Measurements from ENCODE around the gene TRIM44. TPM values are rescaled to one million over a fixed set of nuclear protein-coding genes. Genes with fewer than 3 reads are reported as not detected.
"Not testable (repeated sequence)": the region's sequence is repeated elsewhere in the genome, so short reads cannot be mapped to it uniquely, and the experiment has no call there.

TRIM44 gene
- total and polyA plus RNA-seq, 5 donors from 2014 or later = 9.4 to 32.8 (median 22.2) TPM

DNA sequence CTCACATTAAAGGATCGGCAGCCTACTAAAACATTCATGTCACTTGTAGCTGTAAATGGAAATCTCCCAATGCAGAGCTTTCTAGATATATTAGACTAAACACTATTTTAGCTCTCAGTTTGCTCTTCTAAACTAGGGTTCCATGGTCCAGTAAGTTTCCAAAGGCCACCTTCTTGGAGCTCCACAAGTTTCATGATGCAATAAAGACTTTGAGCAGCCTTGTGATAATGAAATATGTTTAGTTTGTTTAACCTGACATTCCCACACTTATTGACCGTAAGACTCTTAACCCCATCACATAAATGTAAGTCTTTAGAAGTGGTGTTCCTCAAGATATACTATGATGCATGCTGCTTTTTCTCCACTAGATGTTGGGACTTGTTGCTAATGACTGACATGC is 87.7 kb downstream of the TRIM44 start:
- Histone ChIP-seq H3K4me3 (ENCODE audit: low read depth, low read length) (no peak overlapping the region), H3K27me3 (ENCODE audit: control insufficient read depth, insufficient read depth, low read length) (no peaks in the 10 kb centered on the region), H3K9me3 (ENCODE audit: control insufficient read depth in 2 of 2, low read length in 2 of 2) (no peaks in the 10 kb centered on the region), H3K36me3 (ENCODE audit: control insufficient read depth, insufficient read depth, low read length) (no peaks in the 10 kb centered on the region), H3K4me1 (ENCODE audit: control insufficient read depth, insufficient read depth, low read length, poor library complexity, severe bottlenecking) (no peaks in the 10 kb centered on the region), H3K27ac (ENCODE audit: insufficient read depth, low read length, poor library complexity, severe bottlenecking) (no peak overlapping the region)
- Mint-ChIP-seq H3K9me3 (peaks cover 0 to 6% (median 0%) of the 10 kb centered on the region in 7 donors), H3K4me1 (peaks cover 0 to 20% (median 2%) of the 10 kb centered on the region in 4 donors), H3K36me3 (peaks cover 25% of the 10 kb centered on the region), H3K4me3 (no peak overlapping the region), H3K27ac (no peak overlapping the region), H3K27me3 (no peaks in the 10 kb centered on the region)
- DNase-seq = no peak
- ATAC-seq (ENCODE audit: low read depth in 2 of 2) = no peak

DNA sequence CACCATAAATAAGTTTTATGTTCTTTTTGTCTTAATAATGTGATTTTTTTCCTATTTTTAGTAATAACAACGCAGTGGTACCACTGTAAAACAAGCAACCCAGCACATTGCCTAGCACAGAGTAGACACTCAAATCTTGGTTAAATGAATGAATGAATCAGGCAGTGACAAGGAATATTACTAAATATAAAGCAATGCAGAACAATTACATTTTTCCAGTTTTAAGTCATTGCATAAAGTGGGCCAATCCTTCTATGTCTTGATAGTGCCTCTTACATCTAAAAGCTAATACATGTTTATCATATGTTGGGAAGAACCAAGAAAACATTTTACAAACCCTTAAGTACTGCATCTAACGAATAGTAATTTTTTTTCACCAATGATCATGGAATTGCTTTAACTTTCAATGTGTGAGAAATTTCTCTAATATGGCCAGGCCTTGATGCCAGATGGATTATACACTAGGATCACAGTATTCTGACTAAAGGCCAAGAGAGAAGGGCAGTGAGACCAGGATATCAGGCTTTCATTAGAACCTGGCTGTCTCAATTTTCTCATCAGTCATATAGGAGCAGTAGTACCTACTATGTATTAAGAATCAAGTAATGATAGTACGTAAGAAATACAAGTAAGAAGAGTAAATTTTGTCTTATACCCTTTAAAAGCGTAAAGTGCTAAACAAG is 88.5 kb downstream of the TRIM44 start:
- H3K27ac Mint-ChIP-seq = no peak overlapping the region

DNA sequence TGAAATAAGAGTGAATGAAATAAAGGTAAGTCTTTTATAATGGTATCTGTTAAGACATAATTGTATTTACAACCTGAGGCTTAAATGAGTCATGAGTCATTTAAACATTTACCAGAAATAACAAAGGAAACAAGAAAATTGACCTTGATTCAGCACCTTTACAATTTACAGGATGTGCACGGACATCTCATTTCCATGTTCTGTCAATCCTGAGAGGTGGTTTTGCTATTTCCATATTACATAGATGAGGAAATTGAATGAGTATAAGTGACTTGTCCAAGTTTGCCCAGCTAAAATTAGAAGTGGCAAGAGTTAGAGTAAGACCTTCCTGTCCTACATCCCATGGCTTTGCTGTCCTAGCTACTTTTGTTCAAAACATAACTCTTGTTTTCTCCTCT is 89.1 kb downstream of the TRIM44 start:
- DNase-seq (no peak), ATAC-seq (ENCODE audit: low read depth in 2 of 2) (no peak)
- peaks cover 0 to 6% (median 0%) of the 10 kb centered on the region in 7 donors for H3K9me3 Mint-ChIP-seq
- H3K4me3 Mint-ChIP-seq = no peak overlapping the region
- no peaks in the 10 kb centered on the region for H3K27me3 ChIP-seq (ENCODE audit: control insufficient read depth, insufficient read depth, low read length)
- H3K27ac ChIP-seq (ENCODE audit: insufficient read depth, low read length, poor library complexity, severe bottlenecking) = no peak overlapping the region
- H3K4me1 Mint-ChIP-seq = peaks cover 0 to 15% (median 0%) of the 10 kb centered on the region in 4 donors
- no peaks in the 10 kb centered on the region for H3K27me3 Mint-ChIP-seq
- no peaks in the 10 kb centered on the region for H3K9me3 ChIP-seq (ENCODE audit: control insufficient read depth in 2 of 2, low read length in 2 of 2)
- no peak overlapping the region for H3K27ac Mint-ChIP-seq
- peaks cover 15% of the 10 kb centered on the region for H3K36me3 Mint-ChIP-seq
- no peaks in the 10 kb centered on the region for H3K4me1 ChIP-seq (ENCODE audit: control insufficient read depth, insufficient read depth, low read length, poor library complexity, severe bottlenecking)
- no peaks in the 10 kb centered on the region for H3K36me3 ChIP-seq (ENCODE audit: control insufficient read depth, insufficient read depth, low read length)
- no peak overlapping the region for H3K4me3 ChIP-seq (ENCODE audit: low read depth, low read length)

More for the DNA sequence above, 88.5 kb downstream of the TRIM44 start:
- Mint-ChIP-seq H3K4me3 (no peak overlapping the region), H3K27me3 (no peaks in the 10 kb centered on the region), H3K9me3 (peaks cover 0 to 6% (median 0%) of the 10 kb centered on the region in 7 donors), H3K4me1 (peaks cover 0 to 19% (median 0%) of the 10 kb centered on the region in 4 donors), H3K36me3 (peaks cover 20% of the 10 kb centered on the region)
- no peaks in the 10 kb centered on the region for H3K9me3 ChIP-seq (ENCODE audit: control insufficient read depth in 2 of 2, low read length in 2 of 2)
- H3K4me1 ChIP-seq (ENCODE audit: control insufficient read depth, insufficient read depth, low read length, poor library complexity, severe bottlenecking) = no peaks in the 10 kb centered on the region
- H3K36me3 ChIP-seq (ENCODE audit: control insufficient read depth, insufficient read depth, low read length) = no peaks in the 10 kb centered on the region
- no peak overlapping the region for H3K4me3 ChIP-seq (ENCODE audit: low read depth, low read length)
- H3K27ac ChIP-seq (ENCODE audit: insufficient read depth, low read length, poor library complexity, severe bottlenecking) = no peak overlapping the region
- ATAC-seq (ENCODE audit: low read depth in 2 of 2) (no peak), DNase-seq (no peak)
- no peaks in the 10 kb centered on the region for H3K27me3 ChIP-seq (ENCODE audit: control insufficient read depth, insufficient read depth, low read length)

- Mint-ChIP-seq H3K4me3 (no peak overlapping the region), H3K36me3 (peaks cover 15% of the 10 kb centered on the region), H3K4me1 (peaks cover 0 to 14% (median 2%) of the 10 kb centered on the region in 4 donors), H3K27me3 (no peaks in the 10 kb centered on the region), H3K9me3 (peaks cover 0 to 8% (median 0%) of the 10 kb centered on the region in 7 donors), H3K27ac (no peak overlapping the region)
- H3K27ac ChIP-seq (ENCODE audit: insufficient read depth, low read length, poor library complexity, severe bottlenecking) = no peak overlapping the region
- H3K36me3 ChIP-seq (ENCODE audit: control insufficient read depth, insufficient read depth, low read length) = no peaks in the 10 kb centered on the region
- H3K9me3 ChIP-seq (ENCODE audit: control insufficient read depth in 2 of 2, low read length in 2 of 2) = no peaks in the 10 kb centered on the region
- ATAC-seq (ENCODE audit: low read depth in 2 of 2) = no peak
- H3K27me3 ChIP-seq (ENCODE audit: control insufficient read depth, insufficient read depth, low read length) = no peaks in the 10 kb centered on the region
- H3K4me1 ChIP-seq (ENCODE audit: control insufficient read depth, insufficient read depth, low read length, poor library complexity, severe bottlenecking) = no peaks in the 10 kb centered on the region
- DNase-seq = no peak
- no peak overlapping the region for H3K4me3 ChIP-seq (ENCODE audit: low read depth, low read length)
These were observed 89.5 kb downstream of the TRIM44 start for GRCh38 chr11:35752115-35752514.

DNA sequence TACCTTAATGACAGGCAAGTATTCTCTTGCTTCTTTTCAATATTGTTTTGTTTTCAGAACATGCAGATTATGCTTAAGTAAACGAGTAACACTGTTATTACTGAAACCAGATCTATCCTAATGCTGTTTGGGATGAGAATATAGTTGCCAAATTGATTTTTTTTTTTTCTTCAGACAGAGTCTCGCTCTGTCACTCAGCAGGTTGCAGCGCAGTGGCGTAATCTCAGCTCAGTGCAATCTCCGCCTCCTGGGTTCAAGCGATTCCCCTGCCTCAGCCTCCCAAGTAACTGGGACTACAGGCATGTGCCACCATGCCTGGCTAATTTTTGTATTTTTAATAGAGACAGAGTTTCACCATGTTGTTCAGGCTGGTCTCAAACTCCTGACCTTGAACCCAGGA is 91.0 kb downstream of the TRIM44 start:
- not testable (repeated sequence) for H3K27me3 ChIP-seq (ENCODE audit: control insufficient read depth, insufficient read depth, low read length); H3K4me3 Mint-ChIP-seq

DNA sequence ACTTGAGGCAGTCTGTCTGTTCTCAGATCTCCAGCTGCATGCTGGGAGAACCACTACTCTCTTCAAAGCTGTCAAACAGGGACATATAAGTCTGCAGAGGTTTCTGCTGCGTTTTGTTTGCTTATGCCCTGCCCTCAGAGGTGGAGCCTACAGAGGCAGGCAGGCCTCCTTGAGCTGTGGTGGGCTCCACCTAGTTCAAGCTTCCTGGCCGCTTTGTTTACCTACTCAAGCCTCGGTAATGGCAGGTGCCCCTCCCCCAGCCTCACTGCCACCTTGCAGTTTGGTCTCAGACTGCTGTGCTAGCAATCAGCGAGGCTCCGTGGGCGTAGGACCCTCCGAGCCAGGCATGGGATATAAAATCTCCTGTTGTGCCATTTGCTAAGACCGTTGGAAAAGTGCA is 97.4 kb downstream of the TRIM44 start:
- H3K9me3 ChIP-seq (ENCODE audit: control insufficient read depth in 2 of 2, low read length in 2 of 2); H3K27me3 Mint-ChIP-seq; H3K36me3 ChIP-seq (ENCODE audit: control insufficient read depth, insufficient read depth, low read length); H3K4me1 ChIP-seq (ENCODE audit: control insufficient read depth, insufficient read depth, low read length, poor library complexity, severe bottlenecking); H3K4me3 Mint-ChIP-seq; H3K4me3 ChIP-seq (ENCODE audit: low read depth, low read length); H3K27ac ChIP-seq (ENCODE audit: insufficient read depth, low read length, poor library complexity, severe bottlenecking); H3K27me3 ChIP-seq (ENCODE audit: control insufficient read depth, insufficient read depth, low read length); H3K27ac Mint-ChIP-seq; ATAC-seq (ENCODE audit: low read depth in 2 of 2): not testable (repeated sequence)
- H3K4me1 Mint-ChIP-seq = peaks cover 12 to 58% (median 24%) of the 10 kb centered on the region in 4 donors
- peaks cover 26% of the 10 kb centered on the region for H3K36me3 Mint-ChIP-seq
- peaks cover 0 to 11% (median 0%) of the 10 kb centered on the region in 7 donors for H3K9me3 Mint-ChIP-seq
- peak in 2 of 3 donors; percentile 1 to 16 for DNase-seq

More for the DNA sequence above, 91.0 kb downstream of the TRIM44 start:
- H3K27ac ChIP-seq (ENCODE audit: insufficient read depth, low read length, poor library complexity, severe bottlenecking); DNase-seq; H3K9me3 ChIP-seq (ENCODE audit: control insufficient read depth in 2 of 2, low read length in 2 of 2); ATAC-seq (ENCODE audit: low read depth in 2 of 2); H3K27me3 Mint-ChIP-seq; H3K4me1 ChIP-seq (ENCODE audit: control insufficient read depth, insufficient read depth, low read length, poor library complexity, severe bottlenecking); H3K27ac Mint-ChIP-seq; H3K36me3 ChIP-seq (ENCODE audit: control insufficient read depth, insufficient read depth, low read length); H3K4me3 ChIP-seq (ENCODE audit: low read depth, low read length): not testable (repeated sequence)
- Mint-ChIP-seq H3K36me3 (peaks cover 22% of the 10 kb centered on the region), H3K9me3 (peaks cover 0 to 13% (median 0%) of the 10 kb centered on the region in 7 donors), H3K4me1 (peaks cover 0 to 16% (median 10%) of the 10 kb centered on the region in 4 donors)

- Histone ChIP-seq H3K36me3 (ENCODE audit: control insufficient read depth, insufficient read depth, low read length) (no peaks in the 10 kb centered on the region), H3K27me3 (ENCODE audit: control insufficient read depth, insufficient read depth, low read length) (no peaks in the 10 kb centered on the region), H3K4me1 (ENCODE audit: control insufficient read depth, insufficient read depth, low read length, poor library complexity, severe bottlenecking) (no peaks in the 10 kb centered on the region), H3K27ac (ENCODE audit: insufficient read depth, low read length, poor library complexity, severe bottlenecking) (no peak overlapping the region), H3K9me3 (ENCODE audit: control insufficient read depth in 2 of 2, low read length in 2 of 2) (no peaks in the 10 kb centered on the region), H3K4me3 (ENCODE audit: low read depth, low read length) (no peak overlapping the region)
- DNase-seq = no peak
- Mint-ChIP-seq H3K36me3 (peaks cover 26% of the 10 kb centered on the region), H3K4me1 (peaks cover 12 to 63% (median 28%) of the 10 kb centered on the region in 4 donors), H3K27me3 (no peaks in the 10 kb centered on the region), H3K27ac (peak overlapping the region in 1 of 3 donors; percentile 21), H3K9me3 (peaks cover 0 to 8% (median 0%) of the 10 kb centered on the region in 7 donors), H3K4me3 (no peak overlapping the region)
- ATAC-seq (ENCODE audit: low read depth in 2 of 2) = no peak
These were observed 99.3 kb downstream of the TRIM44 start for GRCh38 chr11:35761899-35762298.

DNA sequence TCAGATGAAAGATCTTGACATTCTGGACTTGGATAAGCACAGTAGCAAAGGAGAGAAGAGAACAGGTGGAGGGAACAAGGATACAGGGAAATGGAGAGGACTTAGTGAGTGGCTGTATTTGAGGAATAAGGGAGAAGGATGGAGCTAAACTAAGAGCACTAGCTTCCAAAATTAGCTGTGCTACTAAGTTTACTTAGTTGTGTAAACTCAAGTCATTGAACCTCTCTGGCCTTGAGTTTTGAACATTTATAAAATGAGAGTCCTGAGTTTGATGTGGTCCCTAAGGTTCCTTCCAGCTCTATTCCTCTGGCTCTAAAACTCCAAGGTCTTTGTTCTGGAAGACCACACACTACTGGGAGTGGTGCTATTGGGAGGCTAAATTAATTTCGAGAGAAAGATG is 100.7 kb downstream of the TRIM44 start:
- H3K4me1 ChIP-seq (ENCODE audit: control insufficient read depth, insufficient read depth, low read length, poor library complexity, severe bottlenecking) = no peaks in the 10 kb centered on the region
- no peak overlapping the region for H3K4me3 ChIP-seq (ENCODE audit: low read depth, low read length)
- peaks cover 0 to 2% (median 0%) of the 10 kb centered on the region in 7 donors for H3K9me3 Mint-ChIP-seq

More for the DNA sequence above, 100.7 kb downstream of the TRIM44 start:
- no peak overlapping the region for H3K27ac Mint-ChIP-seq
- Histone ChIP-seq H3K27me3 (ENCODE audit: control insufficient read depth, insufficient read depth, low read length) (no peaks in the 10 kb centered on the region), H3K27ac (ENCODE audit: insufficient read depth, low read length, poor library complexity, severe bottlenecking) (no peak overlapping the region), H3K36me3 (ENCODE audit: control insufficient read depth, insufficient read depth, low read length) (no peaks in the 10 kb centered on the region), H3K9me3 (ENCODE audit: control insufficient read depth in 2 of 2, low read length in 2 of 2) (no peaks in the 10 kb centered on the region)
- no peak overlapping the region for H3K4me3 Mint-ChIP-seq
- peaks cover 10 to 50% (median 27%) of the 10 kb centered on the region in 4 donors for H3K4me1 Mint-ChIP-seq
- peaks cover 26% of the 10 kb centered on the region for H3K36me3 Mint-ChIP-seq
- no peak for ATAC-seq (ENCODE audit: low read depth in 2 of 2)
- H3K27me3 Mint-ChIP-seq = no peaks in the 10 kb centered on the region
- DNase-seq = no peak
